ENCODE results near the gene MGME1.

The MGME1 gene

GRCh38 chr20:17949899-17950298 is 18.9 kb upstream of the MGME1 start:
- TF ChIP-seq FOXP2 (optimal IDR thresholded peaks at IDR 0.05; ENCODE audit: borderline replicate concordance, extremely low read depth, extremely low read length, insufficient read depth) (no peak), REST (IDR thresholded peaks at IDR 0.05; ENCODE audit: insufficient read depth in 1 of 2, low read depth in 2 of 2, low read length in 2 of 2) (no peak), SIN3A (IDR thresholded peaks at IDR 0.05; ENCODE audit: borderline replicate concordance, insufficient read depth, low read length) (no peak), TAF1 (IDR thresholded peaks at IDR 0.05; ENCODE audit: borderline replicate concordance, insufficient read depth, low read length) (no peak), POLR2AphosphoS5 (IDR thresholded peaks at IDR 0.05; ENCODE audit: low read depth, low read length) (no peak)

- TF ChIP-seq POLR2AphosphoS5 (IDR thresholded peaks at IDR 0.05; ENCODE audit: low read depth, low read length): no peak
Observed at GRCh38 chr20:17950670-17951069, 18.1 kb upstream of the MGME1 start.

GRCh38 chr20:17951323-17951722 is 17.5 kb upstream of the MGME1 start:
- TF ChIP-seq SIN3A (IDR thresholded peaks at IDR 0.05; ENCODE audit: borderline replicate concordance, insufficient read depth, low read length) (no peak), POLR2AphosphoS5 (IDR thresholded peaks at IDR 0.05; ENCODE audit: low read depth, low read length) (no peak), FOXP2 (optimal IDR thresholded peaks at IDR 0.05; ENCODE audit: borderline replicate concordance, extremely low read depth, extremely low read length, insufficient read depth) (no peak), TAF1 (IDR thresholded peaks at IDR 0.05; ENCODE audit: borderline replicate concordance, insufficient read depth, low read length) (no peak), REST (IDR thresholded peaks at IDR 0.05; ENCODE audit: insufficient read depth in 1 of 2, low read depth in 2 of 2, low read length in 2 of 2) (no peak)

- TF ChIP-seq REST (IDR thresholded peaks at IDR 0.05; ENCODE audit: insufficient read depth in 1 of 2, low read depth in 2 of 2, low read length in 2 of 2): no peak
- no peak for TF ChIP-seq POLR2AphosphoS5 (IDR thresholded peaks at IDR 0.05; ENCODE audit: low read depth, low read length)
- TF ChIP-seq TAF1 (IDR thresholded peaks at IDR 0.05; ENCODE audit: borderline replicate concordance, insufficient read depth, low read length): no peak
- TF ChIP-seq SIN3A (IDR thresholded peaks at IDR 0.05; ENCODE audit: borderline replicate concordance, insufficient read depth, low read length): no peak
- TF ChIP-seq FOXP2 (optimal IDR thresholded peaks at IDR 0.05; ENCODE audit: borderline replicate concordance, extremely low read depth, extremely low read length, insufficient read depth): no peak
Observed at GRCh38 chr20:17952692-17953684, 15.8 kb upstream of the MGME1 start.

- TF ChIP-seq SIN3A (IDR thresholded peaks at IDR 0.05; ENCODE audit: borderline replicate concordance, insufficient read depth, low read length): no peak
- TF ChIP-seq POLR2AphosphoS5 (IDR thresholded peaks at IDR 0.05; ENCODE audit: low read depth, low read length): no peak
- TF ChIP-seq REST (IDR thresholded peaks at IDR 0.05; ENCODE audit: insufficient read depth in 1 of 2, low read depth in 2 of 2, low read length in 2 of 2): no peak
- no peak for TF ChIP-seq FOXP2 (optimal IDR thresholded peaks at IDR 0.05; ENCODE audit: borderline replicate concordance, extremely low read depth, extremely low read length, insufficient read depth)
- TF ChIP-seq TAF1 (IDR thresholded peaks at IDR 0.05; ENCODE audit: borderline replicate concordance, insufficient read depth, low read length): no peak
Observed at GRCh38 chr20:17953935-17954334, 14.9 kb upstream of the MGME1 start.

Data from PFSK-1 (cell line).